ENCODE measurements around the gene A2M. TPM values are rescaled to one million over a fixed set of nuclear protein-coding genes. Genes with fewer than 3 reads are reported as not detected.

Gene A2M
- total RNA-seq, 2 donors from 2014 or later: 0.66 TPM; not detected in 1

DNA sequence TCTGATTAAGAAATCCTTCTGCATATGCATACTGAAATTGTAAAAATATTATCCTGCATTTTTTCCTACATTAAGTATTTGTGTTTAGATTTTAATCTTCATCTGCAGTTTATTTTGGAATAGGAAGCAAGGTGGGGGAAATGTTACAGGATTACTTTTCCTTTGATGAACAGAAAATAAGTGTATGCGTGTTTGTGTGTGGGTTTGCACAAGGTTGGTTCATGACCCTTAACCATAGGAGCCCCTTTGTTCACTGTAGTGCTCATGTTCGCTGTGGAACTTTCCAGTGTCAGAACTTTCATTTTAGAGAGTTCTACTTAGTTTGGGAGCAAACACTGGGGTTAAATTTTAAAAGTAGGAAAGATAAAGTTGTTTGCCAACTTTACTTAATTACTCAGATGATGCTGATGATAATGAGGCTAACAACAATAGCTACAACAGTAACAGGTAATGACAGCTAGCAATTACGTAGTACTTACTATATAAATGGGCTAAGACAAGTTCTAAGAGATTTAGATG, 6.4 kb upstream of the A2M start:
- peak overlapping the region; percentile 39 for H3K4me3 ChIP-seq (ENCODE audit: low read length)
- no peaks in the 10 kb centered on the region for H3K36me3 ChIP-seq (ENCODE audit: control insufficient read depth, insufficient read depth, low read length)
- 97% methylated on average over 3 of the region's 3 CpGs; no CpG with 5 or more reads in 1 of the 2 experiments for WGBS, 2 experiments (ENCODE audit: insufficient coverage in 1 of 2, insufficient read length in 1 of 2)
- no peak for DNase-seq
- no peaks in the 10 kb centered on the region for H3K9me3 Mint-ChIP-seq
- H3K27ac ChIP-seq (ENCODE audit: low read depth, low read length): no peak overlapping the region
- H3K27ac Mint-ChIP-seq: no peak overlapping the region
- H3K4me1 Mint-ChIP-seq: peaks cover 7% of the 10 kb centered on the region
- H3K9me3 ChIP-seq (ENCODE audit: control insufficient read depth, low read length): no peaks in the 10 kb centered on the region
- H3K4me3 Mint-ChIP-seq: no peak overlapping the region
- H3K4me1 ChIP-seq (ENCODE audit: control insufficient read depth, insufficient read depth, low read length): no peaks in the 10 kb centered on the region
- no peaks in the 10 kb centered on the region for H3K27me3 ChIP-seq (ENCODE audit: control insufficient read depth, insufficient read depth, low read length, poor library complexity, severe bottlenecking)
- no peak overlapping the region for H3K9ac ChIP-seq (ENCODE audit: extremely low read depth, low read length, poor library complexity, severe bottlenecking)
- TF ChIP-seq CTCF (conservative IDR thresholded peaks at IDR 0.05): no peak
- H3K27me3 Mint-ChIP-seq (ENCODE audit: insufficient read depth): peaks cover 4% of the 10 kb centered on the region
- no peaks in the 10 kb centered on the region for H3K36me3 Mint-ChIP-seq (ENCODE audit: low read depth)

DNA sequence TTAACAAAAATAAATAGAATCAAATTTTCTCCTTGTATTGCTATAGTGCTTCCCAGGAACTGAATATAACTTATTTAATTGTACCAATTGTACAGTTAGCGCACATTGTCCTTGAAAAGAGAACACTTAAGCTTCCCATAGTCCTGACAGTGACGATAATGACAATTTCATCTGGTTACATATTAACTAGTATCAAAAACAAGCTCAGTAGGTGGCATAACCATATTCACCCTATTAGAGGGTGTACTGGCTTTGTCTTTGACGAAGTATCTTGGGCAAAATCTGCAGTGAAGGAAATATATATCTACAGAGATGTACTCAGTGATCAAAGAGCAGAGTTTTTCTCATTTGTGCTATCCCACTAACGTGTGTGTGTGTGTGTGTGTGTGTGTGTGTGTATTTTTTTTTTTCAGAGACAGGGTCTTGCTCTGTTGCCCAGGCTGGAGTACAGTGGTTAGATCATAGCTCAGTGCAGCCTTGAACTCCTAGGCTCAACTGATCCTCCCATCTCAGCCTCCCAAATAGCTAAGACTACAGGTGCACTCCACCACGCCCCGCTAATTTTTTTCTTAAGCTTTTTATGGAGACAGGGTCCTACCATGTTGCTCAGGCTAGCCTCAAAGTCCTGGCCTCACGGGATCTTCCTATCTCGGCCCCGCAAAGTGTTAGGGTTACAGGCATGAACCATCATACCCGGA, 4.9 kb upstream of the A2M start:
- no peak overlapping the region for H3K27ac Mint-ChIP-seq
- no peak overlapping the region for H3K9ac ChIP-seq (ENCODE audit: extremely low read depth, low read length, poor library complexity, severe bottlenecking)
- H3K4me3 ChIP-seq (ENCODE audit: low read length): no peak overlapping the region
- TF ChIP-seq CTCF (conservative IDR thresholded peaks at IDR 0.05): no peak
- H3K27me3 ChIP-seq (ENCODE audit: control insufficient read depth, insufficient read depth, low read length, poor library complexity, severe bottlenecking): no peaks in the 10 kb centered on the region
- no peaks in the 10 kb centered on the region for H3K9me3 ChIP-seq (ENCODE audit: control insufficient read depth, low read length)
- no peak overlapping the region for H3K4me3 Mint-ChIP-seq
- peaks cover 4% of the 10 kb centered on the region for H3K27me3 Mint-ChIP-seq (ENCODE audit: insufficient read depth)
- H3K27ac ChIP-seq (ENCODE audit: low read depth, low read length): no peak overlapping the region
- no peaks in the 10 kb centered on the region for H3K36me3 Mint-ChIP-seq (ENCODE audit: low read depth)
- no peaks in the 10 kb centered on the region for H3K36me3 ChIP-seq (ENCODE audit: control insufficient read depth, insufficient read depth, low read length)
- no peaks in the 10 kb centered on the region for H3K4me1 ChIP-seq (ENCODE audit: control insufficient read depth, insufficient read depth, low read length)
- no peaks in the 10 kb centered on the region for H3K9me3 Mint-ChIP-seq
- WGBS, 2 experiments (ENCODE audit: insufficient coverage in 1 of 2, insufficient read length in 1 of 2): 93 to 94% methylated on average over 2 to 9 of the region's 10 CpGs
- peaks cover 7% of the 10 kb centered on the region for H3K4me1 Mint-ChIP-seq
- no peak for DNase-seq

GRCh38 chr12:9118158-9118557, 2.4 kb upstream of the A2M start:
- H3K27ac ChIP-seq (ENCODE audit: low read depth, low read length): no peak overlapping the region
- H3K36me3 ChIP-seq (ENCODE audit: control insufficient read depth, insufficient read depth, low read length): no peaks in the 10 kb centered on the region
- H3K9me3 ChIP-seq (ENCODE audit: control insufficient read depth, low read length): no peaks in the 10 kb centered on the region
- no peaks in the 10 kb centered on the region for H3K27me3 ChIP-seq (ENCODE audit: control insufficient read depth, insufficient read depth, low read length, poor library complexity, severe bottlenecking)
- no peak overlapping the region for H3K27ac Mint-ChIP-seq
- no peak overlapping the region for H3K4me3 Mint-ChIP-seq
- no peak for DNase-seq
- peaks cover 7% of the 10 kb centered on the region for H3K4me1 Mint-ChIP-seq
- H3K36me3 Mint-ChIP-seq (ENCODE audit: low read depth): no peaks in the 10 kb centered on the region
- 90% methylated on average over 3 of the region's 3 CpGs; no CpG with 5 or more reads in 1 of the 2 experiments for WGBS, 2 experiments (ENCODE audit: insufficient coverage in 1 of 2, insufficient read length in 1 of 2)
- no peak overlapping the region for H3K4me3 ChIP-seq (ENCODE audit: low read length)
- no peaks in the 10 kb centered on the region for H3K9me3 Mint-ChIP-seq
- TF ChIP-seq CTCF (conservative IDR thresholded peaks at IDR 0.05): no peak
- no peak overlapping the region for H3K9ac ChIP-seq (ENCODE audit: extremely low read depth, low read length, poor library complexity, severe bottlenecking)
- H3K4me1 ChIP-seq (ENCODE audit: control insufficient read depth, insufficient read depth, low read length): no peaks in the 10 kb centered on the region
- H3K27me3 Mint-ChIP-seq (ENCODE audit: insufficient read depth): no peaks in the 10 kb centered on the region

Measured in endodermal cell (in vitro differentiated cells).